Measurements from ENCODE around the gene ZNF451. TPM values are rescaled to one million over a fixed set of nuclear protein-coding genes. Genes with fewer than 3 reads are reported as not detected.

Gene ZNF451
- total RNA-seq, 2 donors from 2014 or later: 58.8 to 65.7 TPM

DNA sequence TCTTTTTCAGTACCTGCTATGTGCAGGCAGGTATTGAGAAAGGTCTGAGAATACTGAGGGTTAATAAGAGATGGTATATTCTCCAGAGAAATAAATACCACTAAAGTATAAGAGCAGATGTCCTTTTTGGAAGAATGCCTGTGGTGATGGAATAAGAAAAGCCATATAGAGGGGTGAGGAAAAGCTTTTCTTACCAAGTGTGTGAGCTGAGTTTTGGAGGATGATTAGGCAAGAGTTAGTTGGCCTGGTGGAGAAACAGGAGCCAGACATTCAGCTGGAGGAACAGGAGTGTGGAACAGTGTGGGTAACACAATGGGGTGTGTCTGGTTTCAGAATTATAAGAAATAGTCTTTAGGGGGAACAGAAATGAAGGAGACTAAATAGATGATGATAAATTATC is 19.9 kb downstream of the ZNF451 start:
- no peaks in the 10 kb centered on the region for H3K9me3 Mint-ChIP-seq
- no peak overlapping the region for H3K27ac Mint-ChIP-seq
- H3K4me3 Mint-ChIP-seq: no peak overlapping the region
- H3K36me3 Mint-ChIP-seq (ENCODE audit: low read depth): peaks cover 53% of the 10 kb centered on the region
- no peak for ATAC-seq (replicated peaks)
- H3K4me1 Mint-ChIP-seq: peaks cover 22% of the 10 kb centered on the region
- no peaks in the 10 kb centered on the region for H3K27me3 Mint-ChIP-seq

DNA sequence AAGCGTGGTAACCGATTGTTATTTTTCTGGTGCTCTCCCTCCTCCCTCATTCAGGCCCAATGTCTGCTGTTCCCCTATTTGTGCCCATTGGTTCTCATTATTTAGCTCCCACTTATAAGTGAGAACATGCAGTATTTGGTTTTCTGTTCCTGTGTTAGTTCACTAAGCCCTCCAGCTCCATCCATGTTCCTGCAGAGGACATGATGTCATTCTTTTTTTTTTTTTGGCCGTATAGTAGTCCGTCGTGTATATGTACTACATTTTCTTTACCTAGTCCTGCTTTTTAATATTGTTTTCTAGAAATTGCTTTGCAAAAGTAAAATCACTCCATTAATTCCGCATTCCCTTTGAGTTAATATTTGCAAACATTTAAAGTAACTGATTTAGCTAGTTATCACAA is 23.1 kb downstream of the ZNF451 start:
- Mint-ChIP-seq H3K4me1 (peaks cover 19% of the 10 kb centered on the region), H3K36me3 (ENCODE audit: low read depth) (peaks cover 36% of the 10 kb centered on the region)
- ATAC-seq (replicated peaks): no peak

DNA sequence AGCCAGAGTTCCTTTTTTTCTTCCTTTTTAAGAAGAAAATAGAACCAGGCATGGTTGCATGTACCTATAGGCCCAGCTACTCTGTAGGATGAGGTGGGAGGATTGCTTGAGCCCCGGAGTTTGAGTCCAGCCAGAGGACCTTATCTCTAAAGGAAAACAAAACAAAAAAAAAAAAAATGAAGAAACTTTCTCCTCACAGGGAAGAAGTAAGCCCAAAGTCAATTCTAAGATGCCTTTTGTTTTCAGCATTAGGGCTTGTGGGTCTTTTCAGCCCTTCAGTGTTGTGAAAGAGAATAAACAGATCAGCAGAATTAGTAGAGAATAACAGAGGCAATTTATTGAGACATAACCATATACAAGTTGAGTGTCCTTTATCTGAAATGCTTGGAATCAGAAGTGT is 26.8 kb downstream of the ZNF451 start:
- Mint-ChIP-seq H3K4me1 (peaks cover 5% of the 10 kb centered on the region), H3K4me3 (no peak overlapping the region), H3K36me3 (ENCODE audit: low read depth) (peaks cover 29% of the 10 kb centered on the region), H3K9me3 (no peaks in the 10 kb centered on the region), H3K27me3 (no peaks in the 10 kb centered on the region), H3K27ac (no peak overlapping the region)
- ATAC-seq (replicated peaks): no peak

More for the DNA sequence above, 23.1 kb downstream of the ZNF451 start:
- no peaks in the 10 kb centered on the region for H3K27me3 Mint-ChIP-seq
- H3K4me3 Mint-ChIP-seq: no peak overlapping the region
- H3K27ac Mint-ChIP-seq: no peak overlapping the region
- no peaks in the 10 kb centered on the region for H3K9me3 Mint-ChIP-seq

DNA sequence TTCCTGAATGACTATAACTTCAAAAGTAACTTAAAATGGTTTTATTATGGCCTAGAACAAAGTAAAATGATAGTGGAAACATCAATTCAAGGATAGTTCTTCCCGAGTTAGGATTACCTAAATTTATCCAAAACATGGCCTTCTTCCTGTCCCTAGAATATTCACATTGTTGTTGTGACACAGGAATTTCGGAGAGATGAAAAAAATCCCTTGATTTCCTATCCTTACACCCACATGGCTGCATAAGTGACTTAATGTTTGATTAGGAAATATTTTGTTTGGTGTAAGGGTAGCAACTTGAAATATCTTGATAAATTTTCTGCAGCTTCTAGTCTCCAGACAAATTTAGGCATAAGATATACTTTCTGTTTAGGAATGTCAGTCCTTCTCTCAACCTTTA is 27.8 kb downstream of the ZNF451 start:
- no peaks in the 10 kb centered on the region for H3K27me3 Mint-ChIP-seq
- H3K4me3 Mint-ChIP-seq: no peak overlapping the region
- H3K9me3 Mint-ChIP-seq: no peaks in the 10 kb centered on the region
- H3K27ac Mint-ChIP-seq: no peak overlapping the region
- peaks cover 5% of the 10 kb centered on the region for H3K4me1 Mint-ChIP-seq
- peaks cover 38% of the 10 kb centered on the region for H3K36me3 Mint-ChIP-seq (ENCODE audit: low read depth)
- ATAC-seq (replicated peaks): no peak

DNA sequence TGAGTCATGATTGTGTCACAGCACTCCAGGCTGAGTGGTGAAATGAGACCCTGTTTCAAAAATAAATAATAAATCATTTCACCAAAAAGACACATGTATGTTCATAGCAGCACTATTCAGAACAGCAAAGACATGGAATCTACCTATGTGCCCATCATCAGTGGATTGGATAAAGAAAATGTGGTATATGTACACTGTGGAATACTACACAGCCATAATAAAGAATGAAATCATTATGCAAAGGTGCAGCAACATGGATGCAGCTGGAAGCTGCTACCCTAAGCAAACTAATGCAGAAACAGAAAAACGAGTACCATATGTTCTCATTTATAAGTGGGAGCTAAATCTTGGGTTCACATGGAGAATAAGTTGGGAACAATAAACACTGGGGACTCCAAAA is 33.1 kb downstream of the ZNF451 start:
- no peak for ATAC-seq (replicated peaks)
- H3K4me3 Mint-ChIP-seq: no peak overlapping the region
- H3K4me1 Mint-ChIP-seq: peaks cover 5% of the 10 kb centered on the region
- H3K36me3 Mint-ChIP-seq (ENCODE audit: low read depth): peaks cover 60% of the 10 kb centered on the region
- H3K9me3 Mint-ChIP-seq: no peaks in the 10 kb centered on the region
- no peaks in the 10 kb centered on the region for H3K27me3 Mint-ChIP-seq
- H3K27ac Mint-ChIP-seq: no peak overlapping the region

DNA sequence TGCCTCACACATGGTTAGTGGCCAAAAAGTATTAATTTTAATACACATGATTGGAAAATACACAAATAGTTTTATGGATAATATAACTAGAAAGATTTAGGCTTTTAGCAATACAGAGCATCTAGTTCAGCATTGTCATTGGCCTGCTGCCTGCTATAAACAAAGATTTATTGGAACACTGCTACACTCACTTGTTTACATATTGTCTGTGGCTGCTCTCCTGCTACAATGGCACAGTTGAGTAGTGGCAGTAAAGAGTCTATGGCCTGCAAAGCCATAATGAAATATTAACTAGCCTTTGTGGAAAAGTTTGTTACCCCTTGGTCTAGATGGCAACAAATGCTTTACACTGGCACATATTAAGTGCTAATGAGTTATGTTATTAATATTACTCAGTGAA is 37.8 kb downstream of the ZNF451 start:
- Mint-ChIP-seq H3K4me3 (no peak overlapping the region), H3K27me3 (no peaks in the 10 kb centered on the region), H3K27ac (no peak overlapping the region), H3K4me1 (peaks cover 5% of the 10 kb centered on the region), H3K9me3 (no peaks in the 10 kb centered on the region), H3K36me3 (ENCODE audit: low read depth) (peaks cover 74% of the 10 kb centered on the region)
- no peak for ATAC-seq (replicated peaks)

DNA sequence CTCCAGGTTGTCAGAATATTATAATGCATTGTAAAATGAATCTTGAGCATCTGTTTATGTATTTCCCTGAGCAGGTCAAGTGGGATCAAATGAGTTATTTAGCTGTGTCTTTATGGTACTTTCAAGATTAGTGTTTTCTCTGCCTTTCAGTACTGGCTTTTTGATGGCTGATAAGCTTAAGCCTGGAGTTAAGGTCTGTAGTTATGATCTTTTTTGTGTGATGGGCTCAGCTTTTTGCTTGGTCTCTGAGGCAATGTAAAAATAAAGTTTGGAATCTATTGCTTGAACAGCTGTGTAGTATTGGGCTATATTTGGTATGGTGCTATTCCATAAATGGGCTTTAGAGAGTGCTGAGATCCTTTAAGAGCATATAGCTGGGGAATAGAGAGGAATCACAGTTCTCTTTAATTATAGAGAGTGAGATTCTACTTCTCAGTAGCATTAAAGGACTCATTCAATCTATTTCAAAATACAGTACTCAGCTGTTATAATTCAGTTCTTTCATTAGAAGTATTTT is 40.7 kb downstream of the ZNF451 start:
- Mint-ChIP-seq H3K4me3 (no peak overlapping the region), H3K27ac (no peak overlapping the region), H3K27me3 (no peaks in the 10 kb centered on the region), H3K4me1 (peaks cover 3% of the 10 kb centered on the region), H3K9me3 (no peaks in the 10 kb centered on the region), H3K36me3 (ENCODE audit: low read depth) (peaks cover 83% of the 10 kb centered on the region)
- no peak for ATAC-seq (replicated peaks)

DNA sequence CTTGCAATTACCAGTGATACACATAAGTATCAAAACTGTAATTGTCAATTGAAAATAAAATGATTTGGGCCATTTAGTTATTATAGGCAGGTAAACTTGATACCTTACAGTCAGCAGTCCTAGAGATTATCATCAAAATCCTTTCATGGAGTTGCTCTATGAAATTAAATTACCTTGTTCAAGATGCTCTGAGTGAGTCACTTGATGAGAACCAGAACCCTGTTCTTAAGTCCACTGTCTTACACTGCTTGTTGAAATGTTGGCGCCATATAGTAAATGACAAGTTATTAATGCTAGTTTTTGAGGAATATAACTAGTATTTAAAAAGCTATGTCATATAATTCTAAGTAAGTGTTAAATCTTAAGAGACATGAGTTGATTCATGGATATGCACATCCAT is 45.0 kb downstream of the ZNF451 start:
- Mint-ChIP-seq H3K27me3 (no peaks in the 10 kb centered on the region), H3K27ac (no peak overlapping the region), H3K4me1 (no peaks in the 10 kb centered on the region), H3K4me3 (no peak overlapping the region), H3K36me3 (ENCODE audit: low read depth) (peaks cover 70% of the 10 kb centered on the region), H3K9me3 (no peaks in the 10 kb centered on the region)
- no peak for ATAC-seq (replicated peaks)

DNA sequence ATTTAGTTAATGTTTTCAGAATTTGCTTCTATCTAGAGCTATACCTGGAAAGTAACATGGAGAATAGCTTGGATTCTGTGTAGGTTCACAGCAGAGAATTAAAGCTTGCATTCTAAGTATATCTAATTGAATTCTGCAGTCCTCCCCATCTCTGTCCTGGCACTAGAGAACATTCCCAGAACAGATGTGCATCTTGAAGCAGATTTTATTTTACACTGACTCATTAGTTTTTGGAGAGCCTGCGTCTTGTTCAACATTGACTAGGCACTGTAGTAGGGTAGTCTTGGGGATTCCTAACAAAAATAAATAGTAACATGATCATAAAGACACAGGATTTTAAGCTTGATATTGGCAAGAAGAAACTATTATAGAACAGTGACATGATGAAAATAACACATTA is 45.9 kb downstream of the ZNF451 start:
- H3K9me3 Mint-ChIP-seq: no peaks in the 10 kb centered on the region
- peaks cover 66% of the 10 kb centered on the region for H3K36me3 Mint-ChIP-seq (ENCODE audit: low read depth)
- no peak overlapping the region for H3K27ac Mint-ChIP-seq

DNA sequence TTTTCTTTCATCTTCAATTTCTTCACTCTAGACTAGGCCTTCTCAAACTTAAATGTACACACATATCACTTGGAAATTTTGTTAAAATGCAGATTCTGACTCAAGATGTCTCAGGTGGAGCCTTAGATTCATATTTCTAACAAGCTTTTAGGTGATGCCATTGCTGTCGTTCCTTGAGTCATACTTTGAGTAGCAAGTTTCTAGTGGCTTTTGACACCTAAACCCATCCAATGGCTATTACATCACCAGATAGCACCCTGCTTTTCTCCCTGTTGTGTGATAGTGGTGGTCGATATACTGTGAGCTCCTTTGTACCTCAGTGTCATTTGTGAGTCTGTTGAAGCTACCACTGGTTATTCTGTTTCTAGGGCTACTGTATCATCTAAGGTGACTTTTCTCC is 47.4 kb downstream of the ZNF451 start:
- ATAC-seq (replicated peaks): peak; percentile 75
- no peak overlapping the region for H3K4me3 Mint-ChIP-seq
- H3K27ac Mint-ChIP-seq: no peak overlapping the region
- H3K36me3 Mint-ChIP-seq (ENCODE audit: low read depth): peaks cover 70% of the 10 kb centered on the region
- no peaks in the 10 kb centered on the region for H3K4me1 Mint-ChIP-seq
- no peaks in the 10 kb centered on the region for H3K9me3 Mint-ChIP-seq
- H3K27me3 Mint-ChIP-seq: no peaks in the 10 kb centered on the region

More for the DNA sequence above, 45.9 kb downstream of the ZNF451 start:
- Mint-ChIP-seq H3K4me3 (no peak overlapping the region), H3K4me1 (no peaks in the 10 kb centered on the region), H3K27me3 (no peaks in the 10 kb centered on the region)
- ATAC-seq (replicated peaks): no peak

DNA sequence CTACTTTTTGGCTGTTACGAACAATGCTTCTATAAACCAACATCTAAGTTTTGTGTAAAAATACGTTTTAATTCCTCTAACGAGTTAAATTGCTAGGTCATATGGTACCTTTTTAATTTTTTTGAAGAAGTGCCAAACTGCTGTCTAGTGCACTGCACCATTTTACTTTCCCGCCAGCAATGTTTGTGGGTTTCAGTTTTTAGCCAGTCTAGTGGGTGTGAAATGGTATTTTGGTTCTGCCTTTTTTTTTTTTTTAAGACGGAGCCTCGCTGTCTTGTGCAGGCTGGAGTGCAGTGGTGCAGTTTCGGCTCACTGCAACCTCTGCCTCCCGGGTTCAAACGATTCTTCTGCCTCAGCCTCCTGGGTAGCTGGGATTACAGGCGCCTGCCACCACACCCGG is 48.0 kb downstream of the ZNF451 start:
- Mint-ChIP-seq H3K27ac (no peak overlapping the region), H3K36me3 (ENCODE audit: low read depth) (peaks cover 70% of the 10 kb centered on the region), H3K4me1 (no peaks in the 10 kb centered on the region), H3K9me3 (no peaks in the 10 kb centered on the region), H3K4me3 (no peak overlapping the region), H3K27me3 (no peaks in the 10 kb centered on the region)
- ATAC-seq (replicated peaks): no peak

DNA sequence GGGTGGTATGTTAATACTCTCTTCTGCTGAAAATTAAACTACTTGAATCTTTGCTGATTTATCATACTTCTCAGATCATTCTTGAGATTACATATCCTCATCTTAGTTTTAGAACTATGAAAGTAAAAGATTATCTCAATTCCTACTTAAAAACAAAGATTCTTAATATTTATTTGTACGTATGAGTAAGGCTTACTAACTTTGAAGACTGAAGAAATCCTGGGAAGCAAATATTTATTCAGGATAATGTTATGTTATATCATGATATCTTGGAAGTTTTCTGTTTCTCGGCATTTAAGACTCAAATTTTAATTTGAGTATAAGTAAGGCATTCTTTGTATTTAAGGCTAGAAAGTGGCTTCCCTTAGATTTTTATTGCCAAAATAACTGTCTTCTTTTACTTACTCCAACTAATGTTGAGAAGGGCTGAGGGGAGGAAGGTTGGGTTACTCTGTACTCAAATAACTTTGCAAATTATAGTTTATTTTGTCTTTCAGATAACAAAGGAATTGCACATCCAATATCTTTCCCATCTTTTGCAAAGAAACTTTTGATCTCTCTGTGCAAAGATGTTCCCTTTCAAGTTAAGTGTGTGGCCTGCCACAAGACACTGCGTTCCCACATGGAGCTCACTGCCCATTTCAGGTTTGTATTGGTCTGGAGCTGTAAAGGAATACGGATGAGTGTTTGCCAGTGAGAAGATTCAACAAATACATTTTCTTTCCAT is 51.6 kb downstream of the ZNF451 start:
- Mint-ChIP-seq H3K27ac (no peak overlapping the region), H3K36me3 (ENCODE audit: low read depth) (peaks cover 72% of the 10 kb centered on the region), H3K27me3 (no peaks in the 10 kb centered on the region), H3K9me3 (no peaks in the 10 kb centered on the region), H3K4me3 (no peak overlapping the region), H3K4me1 (peaks cover 8% of the 10 kb centered on the region)
- ATAC-seq (replicated peaks): no peak

DNA sequence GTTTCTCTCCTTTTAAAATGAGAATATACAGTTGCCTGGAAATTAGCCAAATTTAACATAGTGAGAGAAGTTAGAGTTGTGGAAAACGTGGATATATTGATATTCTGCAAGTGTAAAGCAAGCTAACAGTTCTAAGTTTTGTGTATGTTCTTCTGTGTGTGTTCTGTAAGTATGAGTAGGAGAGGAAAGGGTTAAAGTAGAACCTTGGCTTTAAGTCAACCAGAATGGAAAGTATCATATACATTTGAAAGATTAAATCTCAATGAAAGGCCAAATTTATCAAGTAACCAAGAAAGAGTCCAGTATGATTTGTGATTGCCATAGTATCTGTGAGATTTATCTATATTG is 52.2 kb downstream of the ZNF451 start:
- H3K27ac Mint-ChIP-seq: no peak overlapping the region
- no peaks in the 10 kb centered on the region for H3K9me3 Mint-ChIP-seq
- H3K27me3 Mint-ChIP-seq: no peaks in the 10 kb centered on the region
- H3K36me3 Mint-ChIP-seq (ENCODE audit: low read depth): peaks cover 72% of the 10 kb centered on the region
- ATAC-seq (replicated peaks): no peak
- H3K4me1 Mint-ChIP-seq: peaks cover 8% of the 10 kb centered on the region
- no peak overlapping the region for H3K4me3 Mint-ChIP-seq

DNA sequence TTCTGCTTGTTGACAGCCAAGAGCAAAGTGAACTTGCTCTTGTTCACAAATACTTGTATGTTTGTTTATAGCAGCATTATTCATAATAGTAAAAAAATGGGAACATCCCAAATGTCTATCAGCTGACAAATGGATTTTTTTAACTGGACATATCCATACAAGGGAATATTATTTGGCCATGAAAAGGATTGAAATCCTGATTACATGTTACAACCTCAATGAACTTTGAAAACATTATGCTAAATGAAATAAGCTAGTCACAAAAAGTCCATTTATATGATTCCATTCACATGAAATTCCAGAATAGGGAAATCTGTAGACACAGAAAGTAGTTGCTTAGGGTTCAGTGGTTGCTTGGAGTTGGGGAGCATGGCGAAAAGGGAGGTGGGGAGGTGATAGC is 53.7 kb downstream of the ZNF451 start:
- no peaks in the 10 kb centered on the region for H3K9me3 Mint-ChIP-seq
- peaks cover 80% of the 10 kb centered on the region for H3K36me3 Mint-ChIP-seq (ENCODE audit: low read depth)
- no peak for ATAC-seq (replicated peaks)
- H3K4me3 Mint-ChIP-seq: no peak overlapping the region
- no peak overlapping the region for H3K27ac Mint-ChIP-seq
- no peaks in the 10 kb centered on the region for H3K27me3 Mint-ChIP-seq
- peaks cover 24% of the 10 kb centered on the region for H3K4me1 Mint-ChIP-seq

DNA sequence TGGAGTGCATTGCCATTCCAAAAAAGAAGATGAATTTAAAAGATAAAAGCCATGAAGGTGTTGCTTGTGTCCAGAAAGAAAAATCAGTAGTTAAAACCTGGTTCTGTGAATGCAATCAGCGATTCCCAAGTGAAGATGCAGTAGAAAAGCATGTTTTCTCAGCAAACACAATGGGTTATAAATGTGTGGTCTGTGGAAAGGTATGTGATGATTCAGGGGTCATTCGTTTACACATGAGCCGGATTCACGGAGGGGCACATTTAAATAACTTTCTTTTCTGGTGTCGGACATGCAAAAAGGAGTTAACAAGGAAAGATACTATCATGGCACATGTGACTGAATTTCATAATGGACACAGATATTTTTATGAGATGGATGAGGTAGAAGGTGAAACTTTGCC is 57.4 kb downstream of the ZNF451 start:
- no peaks in the 10 kb centered on the region for H3K27me3 Mint-ChIP-seq
- peak overlapping the region; percentile 65 for H3K4me3 Mint-ChIP-seq
- peak overlapping the region; percentile 88 for H3K27ac Mint-ChIP-seq
- H3K36me3 Mint-ChIP-seq (ENCODE audit: low read depth): peaks cover 95% of the 10 kb centered on the region
- no peaks in the 10 kb centered on the region for H3K9me3 Mint-ChIP-seq
- H3K4me1 Mint-ChIP-seq: peaks cover 24% of the 10 kb centered on the region
- no peak for ATAC-seq (replicated peaks)

Measured in activated T-helper 17 cell treated with anti-CD3 and anti-CD28 coated beads, Interleukin-2, amount 50 U/mL, for 72 hours (primary cell).